H1 (cell line): ENCODE measurements around the gene THAP4. TPM values are rescaled to one million over a fixed set of nuclear protein-coding genes. Genes with fewer than 3 reads are reported as not detected.

ENCODE experiments used
- CTCF ChIA-PET: fragments of 300-600 bp; sonication (Branson Sonifier 250); formaldehyde crosslinking; loops from one replicate; lab custom pipeline; 2021; ENCODE audit not compliant: partially characterized antibody; lab: Charles Lee
- POLR2A ChIA-PET: fragments of 300-600 bp; sonication (Branson Sonifier 250); formaldehyde crosslinking; loops from one replicate; lab custom pipeline; 2021; ENCODE audit warnings: inconsistent platforms; ENCODE audit not compliant: partially characterized antibody; lab: Charles Lee
- DNase-seq, 2 experiments: peaks; one replicate each; pipeline versions ENCODE4 v3.0.0 to v3.0.0-alpha.2; 2010 to 2022; ENCODE audit warnings: low spot score in 2 of 2, low read depth in 1 of 2, mixed read lengths in 1 of 2
- FAIRE-seq: peaks from 2 replicates; lab custom pipeline; 2011; peaks lifted over from hg19 to GRCh38; lab: Jason Lieb, UNC
- H2AFZ ChIP-seq: 2 replicates; pipeline ENCODE4 v1.8.1; 2012; ENCODE audit warnings: low read length, inconsistent platforms
- H2AK5ac ChIP-seq: 2 replicates; pipeline ENCODE4 v1.6.1; 2013; ENCODE audit warnings: low read depth, low read length
- H2BK120ac ChIP-seq: replicated peaks from 2 replicates; pipeline ENCODE3; 2013; ENCODE audit warnings: low read depth, low read length, inconsistent platforms
- H2BK12ac ChIP-seq: 2 replicates; pipeline ENCODE4 v1.6.1; 2013; ENCODE audit warnings: low read depth, low read length
- H2BK15ac ChIP-seq: 2 replicates; pipeline ENCODE4 v1.6.1; 2013; ENCODE audit warnings: low read length
- H2BK20ac ChIP-seq: 2 replicates; pipeline ENCODE4 v1.6.1; 2013; ENCODE audit warnings: low read length
- H2BK5ac ChIP-seq: 2 replicates; pipeline ENCODE4 v1.6.1; 2013; ENCODE audit warnings: low read depth, low read length
- H3K14ac ChIP-seq: 2 replicates; pipeline ENCODE4 v1.6.1; 2013; ENCODE audit warnings: inconsistent platforms; ENCODE audit not compliant: insufficient read length
- H3K18ac ChIP-seq: 2 replicates; pipeline ENCODE4 v1.6.1; 2013; ENCODE audit warnings: low read length; ENCODE audit errors: extremely low read depth
- H3K23ac ChIP-seq: 2 replicates; pipeline ENCODE4 v1.6.1; 2013; ENCODE audit warnings: inconsistent platforms; ENCODE audit not compliant: insufficient read length
- H3K23me2 ChIP-seq: 2 replicates; pipeline ENCODE4 v1.6.1; 2013; ENCODE audit warnings: low read depth, low read length
- H3K27ac ChIP-seq: 2 replicates; pipeline ENCODE4 v1.6.1; 2011; ENCODE audit warnings: low read depth, low read length, inconsistent platforms
- H3K27me3 ChIP-seq, 4 experiments: replicated peaks in 1 of 4; 1 replicate in 1 of 4; 2 replicates in 3 of 4; pipeline versions ENCODE4 v1.6.1 to v1.8.1; 2011 to 2013; ENCODE audit warnings: low read length in 3 of 4, mild to moderate bottlenecking in 3 of 4, inconsistent platforms in 2 of 4, mixed read lengths in 2 of 4, moderate library complexity in 1 of 4; ENCODE audit not compliant: control insufficient read depth in 3 of 4, insufficient read depth in 3 of 4; ENCODE audit errors: extremely low read depth in 1 of 4
- H3K36me3 ChIP-seq, 4 experiments: 2 replicates each; pipeline versions ENCODE4 v1.6.1 to v1.8.1; 2011 to 2013; ENCODE audit warnings: mild to moderate bottlenecking in 4 of 4, low read length in 3 of 4, moderate library complexity in 2 of 4, control low read depth in 1 of 4, inconsistent platforms in 1 of 4; ENCODE audit not compliant: insufficient read depth in 4 of 4, control insufficient read depth in 2 of 4
- H3K4ac ChIP-seq: replicated peaks from 2 replicates; pipeline ENCODE3; 2013; ENCODE audit warnings: low read length, low read depth, mixed read lengths, inconsistent platforms; ENCODE audit not compliant: insufficient read length
- H3K4me1 ChIP-seq, 4 experiments: replicated peaks in 1 of 4; 1 replicate in 1 of 4; 2 replicates in 3 of 4; pipeline versions ENCODE4 v1.6.1 to v1.8.1; 2011 to 2013; ENCODE audit warnings: low read length in 3 of 4, inconsistent platforms in 2 of 4, mixed read lengths in 1 of 4; ENCODE audit not compliant: insufficient read depth in 4 of 4, control insufficient read depth in 3 of 4
- H3K4me2 ChIP-seq, 2 experiments: 2 replicates each; pipeline versions ENCODE4 v1.6.1 to v1.8.1; 2011 to 2013; ENCODE audit warnings: low read depth in 2 of 2, low read length in 2 of 2, control low read depth in 1 of 2, inconsistent platforms in 1 of 2, mild to moderate bottlenecking in 1 of 2; ENCODE audit not compliant: insufficient read depth in 1 of 2
- H3K4me3 ChIP-seq, 4 experiments: fragments of 200-600, 300-600 bp in 1 of 4; sonication (generic), shearing (Covaris generic), sonication (Bioruptor Twin) in 1 of 4; 2 replicates each; pipeline versions ENCODE4 v1.5.1 to v1.8.1; 2011 to 2016; ENCODE audit warnings: low read length in 4 of 4, low read depth in 3 of 4, control low read depth in 2 of 4, inconsistent platforms in 2 of 4, mild to moderate bottlenecking in 2 of 4, mixed read lengths in 1 of 4, moderate library complexity in 1 of 4; ENCODE audit not compliant: insufficient read depth in 2 of 4; ENCODE audit errors: extremely low read depth in 1 of 4
- H3K56ac ChIP-seq: replicated peaks from 2 replicates; pipeline ENCODE3; 2013; ENCODE audit warnings: low read depth, mild to moderate bottlenecking, mixed read lengths, low read length, inconsistent platforms; ENCODE audit not compliant: insufficient read length
- H3K79me1 ChIP-seq: 2 replicates; pipeline ENCODE4 v1.6.1; 2013; ENCODE audit warnings: low read depth, low read length, control low read depth
- H3K79me2 ChIP-seq, 2 experiments: 2 replicates each; pipeline versions ENCODE4 v1.6.1 to v1.8.1; 2012 to 2013; ENCODE audit warnings: low read length in 2 of 2, mild to moderate bottlenecking in 2 of 2, inconsistent platforms in 1 of 2; ENCODE audit not compliant: insufficient read depth in 2 of 2, control insufficient read depth in 1 of 2
- H3K9ac ChIP-seq, 4 experiments: replicated peaks in 1 of 4; 1 replicate in 1 of 4; 2 replicates in 3 of 4; pipeline versions ENCODE4 v1.6.1 to v1.8.1; 2011 to 2013; ENCODE audit warnings: low read depth in 3 of 4, low read length in 3 of 4, control low read depth in 2 of 4, mild to moderate bottlenecking in 2 of 4, moderate library complexity in 2 of 4, inconsistent platforms in 1 of 4; ENCODE audit errors: extremely low read depth in 1 of 4
- H3K9me3 ChIP-seq, 2 experiments: 2 replicates each; pipeline versions ENCODE4 v1.6.1 to v1.8.1; 2012 to 2013; ENCODE audit warnings: mild to moderate bottlenecking in 2 of 2, moderate library complexity in 2 of 2, control low read depth in 1 of 2, inconsistent platforms in 1 of 2, low read depth in 1 of 2, low read length in 1 of 2, mixed read lengths in 1 of 2; ENCODE audit not compliant: insufficient read depth in 2 of 2
- H4K20me1 ChIP-seq, 2 experiments: replicated peaks in 1 of 2; 2 replicates each; pipeline versions ENCODE3 to v1.8.1; 2011 to 2013; ENCODE audit warnings: inconsistent platforms in 2 of 2, low read length in 2 of 2, mild to moderate bottlenecking in 1 of 2; ENCODE audit not compliant: insufficient read depth in 2 of 2, control insufficient read depth in 1 of 2
- H4K5ac ChIP-seq: 2 replicates; pipeline ENCODE4 v1.6.1; 2013; ENCODE audit warnings: low read length, low read depth, mixed read lengths, inconsistent platforms; ENCODE audit not compliant: insufficient read length
- H4K8ac ChIP-seq: 2 replicates; pipeline ENCODE4 v1.8.0; 2013; ENCODE audit warnings: mild to moderate bottlenecking, moderate library complexity, low read length, inconsistent platforms; ENCODE audit not compliant: insufficient read depth; ENCODE audit errors: extremely low read depth
- H4K91ac ChIP-seq: replicated peaks from 2 replicates; pipeline ENCODE3; 2013; ENCODE audit warnings: low read length, mixed read lengths, inconsistent platforms; ENCODE audit not compliant: insufficient read length
- EP300 ChIP-seq, 2 experiments: IDR thresholded peaks; 1 replicate in 1 of 2; 2 replicates in 1 of 2; pipeline ENCODE4 v1.6.1; 2011 to 2012; ENCODE audit warnings: low read depth in 2 of 2, low read length in 2 of 2, mild to moderate bottlenecking in 2 of 2, borderline replicate concordance in 1 of 2, inconsistent platforms in 1 of 2, moderate library complexity in 1 of 2
- HDAC6 ChIP-seq: IDR thresholded peaks from one replicate; pipeline ENCODE4 v1.7.1; 2012; ENCODE audit warnings: low read depth, mild to moderate bottlenecking, inconsistent platforms, low read length, moderate library complexity
- JUN ChIP-seq: IDR thresholded peaks from 2 replicates; pipeline ENCODE4 v1.6.1; 2011; ENCODE audit warnings: low read depth, mild to moderate bottlenecking, improper control_type of control experiment, low read length
- POU5F1 ChIP-seq: IDR thresholded peaks from 2 replicates; pipeline ENCODE4 v1.6.1; 2011; ENCODE audit warnings: low read depth, mild to moderate bottlenecking, low read length, moderate library complexity
- SUZ12 ChIP-seq: fragments of 200-600 bp; sonication (generic); IDR thresholded peaks from 2 replicates; pipeline ENCODE4 v1.6.1; 2012; ENCODE audit warnings: mild to moderate bottlenecking, inconsistent platforms, low read length, moderate library complexity, mixed read lengths
- TAF1 ChIP-seq: IDR thresholded peaks from 2 replicates; pipeline ENCODE4 v1.6.1; 2011; ENCODE audit warnings: mild to moderate bottlenecking, low read depth, low read length
- TCF12 ChIP-seq: IDR thresholded peaks from 2 replicates; pipeline ENCODE4 v1.6.1; 2011; ENCODE audit warnings: low read depth, mild to moderate bottlenecking, low read length
- TEAD4 ChIP-seq: IDR thresholded peaks from 2 replicates; pipeline ENCODE4 v1.6.1; 2012; ENCODE audit warnings: low read depth, low read length, inconsistent platforms, mixed read lengths
- USF2 ChIP-seq: IDR thresholded peaks from 2 replicates; pipeline ENCODE4 v1.6.1; 2011; ENCODE audit warnings: low read length, improper control_type of control experiment
- WGBS, 2 experiments: shearing (Covaris generic) in 1 of 2; methylation state at CpG; one replicate each; pipeline versions ENCODE4 v1.1.6 to v1.1.7; 2013 to 2015; ENCODE audit warnings: low lambda C conversion rate in 2 of 2, mixed read lengths in 2 of 2, inconsistent platforms in 1 of 2, low coverage in 1 of 2, missing lambda C conversion rate in 1 of 2; ENCODE audit not compliant: insufficient replicate concordance in 2 of 2, insufficient coverage in 1 of 2, insufficient read length in 1 of 2; ENCODE audit errors: extremely low coverage in 1 of 2, missing lambda C conversion rate in 1 of 2; 5-methylcytosine and 5-hydroxymethylcytosine counted together
- polyA plus RNA-seq, 7 experiments: library from polyadenylated mRNA; depleted of rRNA in 3 of 7; stranded (reverse) in 5 of 7; unstranded in 2 of 7; fragments of >200 nt in 5 of 7; fragments of 200-250 nt in 2 of 7; gene quantifications; 1 replicate in 5 of 7; 2 replicates in 1 of 7; 4 replicates in 1 of 7; pipeline versions ENCODE4 v1.2.1 to v1.2.3, GENCODE V29; 2011 to 2013; ENCODE audit warnings: missing spikeins in 2 of 7, mixed read lengths in 2 of 7
- total RNA-seq: library from RNA; stranded (reverse); fragmentation: NEBNext Ultra II Directional; extraction: Animal tissue kit (Norgen Biotek cat#: 25700); gene quantifications from 2 replicates; pipeline ENCODE4 v1.2.1, GENCODE V29; 2021
- TF ChIP-seq, protein P1 (sequence below): IDR thresholded peaks from 2 replicates; pipeline ENCODE4 v1.6.1; 2012; ENCODE audit warnings: inconsistent platforms

The THAP4 gene
- total and polyA plus RNA-seq, 2 of the 8 experiments (the other 6 are each of a cell fraction or from before 2014, with no cell fraction given), result 78.9 to 83.6 TPM

GRCh38 chr2:241568726-241569125 lies 68.2 kb downstream of the THAP4 start:
- CTCF ChIA-PET, result interaction anchor here (1.3 kb wide), 1 partner anchor 27 kb away, joined by 4 read pairs; no protein-coding TSS in a partner anchor
- FAIRE-seq, result no peak

More at GRCh38 chr2:241568726-241569125, 68.2 kb downstream of the THAP4 start:
- Histone ChIP-seq H2AFZ (no peak overlapping the region), H3K79me2 (no peaks in the 10 kb centered on the region; a peak in 1 of 4 replicates), H4K5ac (no peak overlapping the region), H2BK120ac (no peak overlapping the region), H3K23ac (no peak overlapping the region), H3K27ac (no peak overlapping the region), H3K4me3 (no peak overlapping the region), H3K18ac (no peak overlapping the region), H2BK15ac (no peak overlapping the region), H3K79me1 (no peaks in the 10 kb centered on the region; the same call in none of the 2 replicates), H3K23me2 (peaks cover 6% of the 10 kb centered on the region; the same call in 1 of the 2 replicates), H2BK5ac (no peak overlapping the region), H4K91ac (no peak overlapping the region), H3K27me3 (peaks cover 0 to 2% (median 0%) of the 10 kb centered on the region in 4 experiments; a peak in 3 of 7 replicates), H3K36me3 (peaks cover 0 to 4% (median 2%) of the 10 kb centered on the region in 4 experiments; a peak in 2 of 8 replicates), H4K8ac (no peak overlapping the region), H3K9ac (no peak overlapping the region), H2BK20ac (no peak overlapping the region), H3K4ac (no peak overlapping the region), H3K4me2 (no peak overlapping the region), H4K20me1 (peaks cover 0 to 12% of the 10 kb centered on the region in 2 experiments), H2BK12ac (no peak overlapping the region), H3K56ac (no peak overlapping the region), H2AK5ac (no peak overlapping the region), H3K14ac (no peak overlapping the region), H3K9me3 (no peaks in the 10 kb centered on the region), H3K4me1 (peaks cover 0 to 16% (median 3%) of the 10 kb centered on the region in 4 experiments; a peak in 5 of 7 replicates)
- 90% methylated on average over 4 of the region's 4 CpGs; no CpG with 5 or more reads in 1 of the 2 experiments for WGBS, 2 experiments
- TF ChIP-seq TEAD4, result no peak
- TF ChIP-seq POU5F1, result no peak
- no peak for TF ChIP-seq TAF1
- TF ChIP-seq, protein P1, sequence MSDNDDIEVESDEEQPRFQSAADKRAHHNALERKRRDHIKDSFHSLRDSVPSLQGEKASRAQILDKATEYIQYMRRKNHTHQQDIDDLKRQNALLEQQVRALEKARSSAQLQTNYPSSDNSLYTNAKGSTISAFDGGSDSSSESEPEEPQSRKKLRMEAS, result no peak
- no peak for TF ChIP-seq USF2
- no peak for TF ChIP-seq HDAC6
- TF ChIP-seq SUZ12, result no peak
- no peak for TF ChIP-seq JUN
- no peak for TF ChIP-seq EP300 (IDR thresholded peaks at IDR 0.05; ENCODE audit: borderline replicate concordance in 1 of 2, low read depth in 2 of 2, low read length in 2 of 2)
- TF ChIP-seq TCF12, result no peak
- POLR2A ChIA-PET, result interaction anchor here (1.1 to 3.5 kb wide), 2 partner anchors 9 to 42 kb away, joined by 3 to 22 read pairs; partner anchors contain the start of gene BOK
- DNase-seq, result no peak
